Measurements from ENCODE around the gene SCAMP5.

The SCAMP5 gene

GRCh38 chr15:74995182-74995778 lies at the start of gene SCAMP5:
Gene SCAMP5 (plus strand): TSS chr15:74995563. CDS start chr15:75011840, 16,277 bp downstream.
- H3K9ac ChIP-seq (ENCODE audit: insufficient read length): no peak within 1 kb of the TSS
- no peaks in the 10 kb centered on the region for H3K36me3 ChIP-seq (ENCODE audit: insufficient read depth, low read length)
- DNase-seq (ENCODE audit: low read depth, low spot score): peak; percentile 76
- H3K4me3 ChIP-seq: peak within 1 kb of the TSS; percentile 72
- H3K27ac ChIP-seq: no peak within 1 kb of the TSS
- no peak for TF ChIP-seq POLR2AphosphoS5 (IDR thresholded peaks at IDR 0.05; ENCODE audit: borderline replicate concordance, low read depth, low read length)
- TF ChIP-seq FOXP2 (optimal IDR thresholded peaks at IDR 0.05; ENCODE audit: control extremely low read depth, extremely low read length, insufficient read depth): no peak
- no peak for TF ChIP-seq EZH2 (IDR thresholded peaks at IDR 0.05)
- H3K9me3 ChIP-seq (ENCODE audit: low read depth, low read length): no peaks in the 10 kb centered on the region

- H3K4me3 ChIP-seq: no peak overlapping the region
- no peak overlapping the region for H3K9ac ChIP-seq (ENCODE audit: insufficient read length)
- no peaks in the 10 kb centered on the region for H3K9me3 ChIP-seq (ENCODE audit: low read depth, low read length)
- no peaks in the 10 kb centered on the region for H3K36me3 ChIP-seq (ENCODE audit: insufficient read depth, low read length)
- TF ChIP-seq EZH2 (IDR thresholded peaks at IDR 0.05): no peak
- no peak for TF ChIP-seq FOXP2 (optimal IDR thresholded peaks at IDR 0.05; ENCODE audit: control extremely low read depth, extremely low read length, insufficient read depth)
- TF ChIP-seq POLR2AphosphoS5 (IDR thresholded peaks at IDR 0.05; ENCODE audit: borderline replicate concordance, low read depth, low read length): no peak
- no peak for DNase-seq (ENCODE audit: low read depth, low spot score)
- no peak overlapping the region for H3K27ac ChIP-seq
Measured at GRCh38 chr15:74950078-74950908, 45.1 kb upstream of the SCAMP5 start.

GRCh38 chr15:74951006-74951405 lies 44.4 kb upstream of the SCAMP5 start:
- H3K36me3 ChIP-seq (ENCODE audit: insufficient read depth, low read length): no peaks in the 10 kb centered on the region
- TF ChIP-seq POLR2AphosphoS5 (IDR thresholded peaks at IDR 0.05; ENCODE audit: borderline replicate concordance, low read depth, low read length) (no peak), EZH2 (IDR thresholded peaks at IDR 0.05) (no peak), FOXP2 (optimal IDR thresholded peaks at IDR 0.05; ENCODE audit: control extremely low read depth, extremely low read length, insufficient read depth) (no peak)
- DNase-seq (ENCODE audit: low read depth, low spot score): no peak
- no peak overlapping the region for H3K4me3 ChIP-seq
- H3K9ac ChIP-seq (ENCODE audit: insufficient read length): no peak overlapping the region
- no peaks in the 10 kb centered on the region for H3K9me3 ChIP-seq (ENCODE audit: low read depth, low read length)
- no peak overlapping the region for H3K27ac ChIP-seq

- no peak for TF ChIP-seq FOXP2 (optimal IDR thresholded peaks at IDR 0.05; ENCODE audit: control extremely low read depth, extremely low read length, insufficient read depth)
- TF ChIP-seq POLR2AphosphoS5 (IDR thresholded peaks at IDR 0.05; ENCODE audit: borderline replicate concordance, low read depth, low read length): 0 out of 2 replicates have a peak, but pooled peaks have one; percentile 4
- peak overlapping the region; percentile 85 for H3K9ac ChIP-seq (ENCODE audit: insufficient read length)
- H3K36me3 ChIP-seq (ENCODE audit: insufficient read depth, low read length): no peaks in the 10 kb centered on the region
- no peak for DNase-seq (ENCODE audit: low read depth, low spot score)
- no peaks in the 10 kb centered on the region for H3K9me3 ChIP-seq (ENCODE audit: low read depth, low read length)
- H3K4me3 ChIP-seq: peak overlapping the region; percentile 85
- H3K27ac ChIP-seq: no peak overlapping the region
Measured at GRCh38 chr15:74954515-74954914, 40.8 kb upstream of the SCAMP5 start.

GRCh38 chr15:74955017-74955416 lies 40.3 kb upstream of the SCAMP5 start:
- TF ChIP-seq EZH2 (IDR thresholded peaks at IDR 0.05) (no peak), POLR2AphosphoS5 (IDR thresholded peaks at IDR 0.05; ENCODE audit: borderline replicate concordance, low read depth, low read length) (no peak), FOXP2 (optimal IDR thresholded peaks at IDR 0.05; ENCODE audit: control extremely low read depth, extremely low read length, insufficient read depth) (no peak)
- peak overlapping the region; percentile 85 for H3K4me3 ChIP-seq
- peak overlapping the region; percentile 85 for H3K9ac ChIP-seq (ENCODE audit: insufficient read length)
- DNase-seq (ENCODE audit: low read depth, low spot score): no peak
- H3K9me3 ChIP-seq (ENCODE audit: low read depth, low read length): no peaks in the 10 kb centered on the region
- no peak overlapping the region for H3K27ac ChIP-seq
- H3K36me3 ChIP-seq (ENCODE audit: insufficient read depth, low read length): no peaks in the 10 kb centered on the region

- Histone ChIP-seq H3K27ac (peak overlapping the region; percentile 90), H3K4me3 (peak overlapping the region; percentile 85), H3K9ac (ENCODE audit: insufficient read length) (peak overlapping the region; percentile 85), H3K9me3 (ENCODE audit: low read depth, low read length) (no peaks in the 10 kb centered on the region), H3K36me3 (ENCODE audit: insufficient read depth, low read length) (no peaks in the 10 kb centered on the region)
- no peak for DNase-seq (ENCODE audit: low read depth, low spot score)
- TF ChIP-seq EZH2 (IDR thresholded peaks at IDR 0.05): no peak
- TF ChIP-seq POLR2AphosphoS5 (IDR thresholded peaks at IDR 0.05; ENCODE audit: borderline replicate concordance, low read depth, low read length): 0 out of 2 replicates have a peak, but pooled peaks have one; percentile 10
- no peak for TF ChIP-seq FOXP2 (optimal IDR thresholded peaks at IDR 0.05; ENCODE audit: control extremely low read depth, extremely low read length, insufficient read depth)
Measured at GRCh38 chr15:74955796-74956647, 39.3 kb upstream of the SCAMP5 start.

GRCh38 chr15:74956648-74957475 lies 38.5 kb upstream of the SCAMP5 start, which contains the start of gene RPP25:
Gene RPP25 (minus strand): TSS chr15:74956772. CDS start chr15:74956583, 189 bp downstream.
- peak within 1 kb of the TSS; percentile 85 for H3K9ac ChIP-seq (ENCODE audit: insufficient read length)
- DNase-seq (ENCODE audit: low read depth, low spot score): peak; percentile 64
- no peaks in the 10 kb centered on the region for H3K9me3 ChIP-seq (ENCODE audit: low read depth, low read length)
- H3K4me3 ChIP-seq: peak within 1 kb of the TSS; percentile 85
- H3K36me3 ChIP-seq (ENCODE audit: insufficient read depth, low read length): no peaks in the 10 kb centered on the region
- peak within 1 kb of the TSS; percentile 90 for H3K27ac ChIP-seq
- TF ChIP-seq FOXP2 (optimal IDR thresholded peaks at IDR 0.05; ENCODE audit: control extremely low read depth, extremely low read length, insufficient read depth): no peak
- no peak for TF ChIP-seq EZH2 (IDR thresholded peaks at IDR 0.05)
- peak; percentile 56 for TF ChIP-seq POLR2AphosphoS5 (IDR thresholded peaks at IDR 0.05; ENCODE audit: borderline replicate concordance, low read depth, low read length)
